ENCODE data around the gene MRPL55. TPM values are rescaled to one million over a fixed set of nuclear protein-coding genes. Genes with fewer than 3 reads are reported as not detected.
"Not testable (repeated sequence)": the region's sequence is repeated elsewhere in the genome, so short reads cannot be mapped to it uniquely, and the experiment has no call there.

Gene MRPL55
- total and polyA plus RNA-seq, 2 experiments from 2014 or later, result 92.4 to 172 TPM

GRCh38 chr1:228112167-228112566 is 3.1 kb upstream of the MRPL55 start:
- Mint-ChIP-seq H3K27me3 (ENCODE audit: insufficient read depth, low read depth, poor library complexity) (peaks cover 17% of the 10 kb centered on the region), H3K36me3 (ENCODE audit: low read depth) (peaks cover 2% of the 10 kb centered on the region; the same call in 2 of the 3 replicates), H3K27ac (no peak overlapping the region), H3K4me3 (no peak overlapping the region), H3K9me3 (peaks cover 18% of the 10 kb centered on the region), H3K4me1 (peaks cover 12% of the 10 kb centered on the region)
- Histone ChIP-seq H2AFZ (no peak overlapping the region), H3K4me2 (no peak overlapping the region), H3K9me2 (ENCODE audit: insufficient read depth) (0 out of 2 replicates have a peak, but pooled peaks cover 4% of the 10 kb centered on the region), H3K4me1 (ENCODE audit: insufficient read depth) (peaks cover 4% of the 10 kb centered on the region; the same call in 1 of the 2 replicates), H4K20me1 (replicated peaks; ENCODE audit: insufficient read depth) (no peaks in the 10 kb centered on the region; the same call in 1 of the 2 replicates), H3F3A (replicated peaks; ENCODE audit: low read depth) (no peaks in the 10 kb centered on the region), H3K79me2 (replicated peaks; ENCODE audit: insufficient read depth) (peaks cover 8% of the 10 kb centered on the region), H3K4me3 (no peak overlapping the region), H3K27ac (ENCODE audit: low read depth) (no peak overlapping the region), H3K36me3 (ENCODE audit: insufficient read depth) (no peaks in the 10 kb centered on the region), H3K27me3 (ENCODE audit: insufficient read depth) (peaks cover 10% of the 10 kb centered on the region; the same call in 1 of the 2 replicates)
- TF ChIP-seq ZNF114 (CRISPR knock-in tag; IDR thresholded peaks at IDR 0.05) (no peak), CREB1 (CRISPR knock-in tag; IDR thresholded peaks at IDR 0.05; ENCODE audit: low read depth) (no peak), CTCF (conservative IDR thresholded peaks at IDR 0.05; ENCODE audit: low read depth in 2 of 2) (no peak), POLR2AphosphoS5 (IDR thresholded peaks at IDR 0.05; ENCODE audit: low read depth) (no peak), EZH2phosphoT487 (IDR thresholded peaks at IDR 0.05; ENCODE audit: unreplicated experiment) (no peak), ZNF331 (CRISPR knock-in tag; IDR thresholded peaks at IDR 0.05; ENCODE audit: low read depth) (no peak), JUNB (IDR thresholded peaks at IDR 0.05; ENCODE audit: unreplicated experiment) (no peak), EZH2 (IDR thresholded peaks at IDR 0.05; ENCODE audit: low read depth, unreplicated experiment) (no peak), ETS1 (IDR thresholded peaks at IDR 0.05) (no peak), STAT1 (IDR thresholded peaks at IDR 0.05; ENCODE audit: unreplicated experiment) (no peak), REST (IDR thresholded peaks at IDR 0.05; ENCODE audit: unreplicated experiment) (no peak), NANOG (IDR thresholded peaks at IDR 0.05; ENCODE audit: borderline replicate concordance) (no peak)
- DNase-seq (ENCODE audit: low spot score) (no peak), ATAC-seq (no peak)

- peaks cover 17% of the 10 kb centered on the region for H3K27me3 Mint-ChIP-seq (ENCODE audit: insufficient read depth, low read depth, poor library complexity)
- not testable (repeated sequence) for H3K79me2 ChIP-seq (replicated peaks; ENCODE audit: insufficient read depth); H3K4me3 ChIP-seq; H3K36me3 ChIP-seq (ENCODE audit: insufficient read depth); H3K4me3 Mint-ChIP-seq; H2AFZ ChIP-seq; H3K27ac Mint-ChIP-seq; H3K9me2 ChIP-seq (ENCODE audit: insufficient read depth); H3K9me3 Mint-ChIP-seq; H3K27me3 ChIP-seq (ENCODE audit: insufficient read depth); DNase-seq (ENCODE audit: low spot score); H3K36me3 Mint-ChIP-seq (ENCODE audit: low read depth); H3K4me2 ChIP-seq; H3K27ac ChIP-seq (ENCODE audit: low read depth); H3K4me1 ChIP-seq (ENCODE audit: insufficient read depth); ATAC-seq; H4K20me1 ChIP-seq (replicated peaks; ENCODE audit: insufficient read depth); H3F3A ChIP-seq (replicated peaks; ENCODE audit: low read depth)
- H3K4me1 Mint-ChIP-seq, result peaks cover 12% of the 10 kb centered on the region
Observed at GRCh38 chr1:228111315-228111714, 2.2 kb upstream of the MRPL55 start.

All from GM23338 (cell line).